NCI-H146 (cell line): ENCODE results near the gene ARID5B.
"Not testable (repeated sequence)": the region's sequence is repeated elsewhere in the genome, so short reads cannot be mapped to it uniquely, and the experiment has no call there.

Experiments
- DNase-seq: peaks from one replicate; lab custom pipeline; 2025; lab: John Stamatoyannopoulos, UW

The ARID5B gene

GRCh38 chr10:61900829-61901792 lies at the start of gene ARID5B:
Gene ARID5B (plus strand): TSS chr10:61901699. CDS start chr10:61901710, 11 bp downstream.
- DNase-seq, result peak; percentile 71

GRCh38 chr10:61852261-61852660 lies 49.2 kb upstream of the ARID5B start:
- DNase-seq, result no peak

- no peak for DNase-seq
Measured at GRCh38 chr10:61855771-61856170, 45.7 kb upstream of the ARID5B start.

GRCh38 chr10:61857746-61858145 lies 43.8 kb upstream of the ARID5B start:
- no peak for DNase-seq

- no peak for DNase-seq
Measured at GRCh38 chr10:61859786-61860185, 41.7 kb upstream of the ARID5B start.

GRCh38 chr10:61860964-61861758 lies 40.3 kb upstream of the ARID5B start:
- no peak for DNase-seq

GRCh38 chr10:61863981-61864380 lies 37.5 kb upstream of the ARID5B start:
- DNase-seq, result no peak

- DNase-seq, result no peak
Measured at GRCh38 chr10:61866700-61867368, 34.7 kb upstream of the ARID5B start.

- DNase-seq, result not testable (repeated sequence)
Measured at GRCh38 chr10:61867374-61867773, 34.1 kb upstream of the ARID5B start.

GRCh38 chr10:61867817-61868216 lies 33.7 kb upstream of the ARID5B start:
- DNase-seq, result not testable (repeated sequence)

- DNase-seq, result no peak
Measured at GRCh38 chr10:61869041-61869675, 32.3 kb upstream of the ARID5B start.

GRCh38 chr10:61869774-61870525 lies 31.5 kb upstream of the ARID5B start:
- DNase-seq, result no peak

- DNase-seq, result no peak
Measured at GRCh38 chr10:61870526-61870895, 31.0 kb upstream of the ARID5B start.

GRCh38 chr10:61871487-61871886 lies 30.0 kb upstream of the ARID5B start:
- DNase-seq, result no peak

GRCh38 chr10:61877887-61878739 lies 23.4 kb upstream of the ARID5B start:
- DNase-seq, result no peak

GRCh38 chr10:61878740-61879068 lies 22.8 kb upstream of the ARID5B start:
- DNase-seq, result no peak

GRCh38 chr10:61882621-61883370 lies 18.7 kb upstream of the ARID5B start:
- DNase-seq, result no peak

- DNase-seq, result no peak
Measured at GRCh38 chr10:61883371-61884025, 18.0 kb upstream of the ARID5B start.

- DNase-seq, result no peak
Measured at GRCh38 chr10:61887772-61888171, 13.7 kb upstream of the ARID5B start.
